WI38 (cell line): ENCODE measurements around the gene GNA14.

ENCODE experiments used
- H3K4me3 ChIP-seq: 2 replicates; pipeline ENCODE4 v1.5.1; 2011; ENCODE audit warnings: low read depth, mild to moderate bottlenecking, control low read depth, low read length
- CTCF ChIP-seq: IDR thresholded peaks from 2 replicates; pipeline ENCODE4 v1.5.1; 2012; ENCODE audit warnings: low read depth, mild to moderate bottlenecking, control low read depth, low read length

GNA14 gene

GRCh38 chr9:77677957-77678535, 29.9 kb upstream of the GNA14 start:
- no peak overlapping the region for H3K4me3 ChIP-seq
- no peak for TF ChIP-seq CTCF

GRCh38 chr9:77677397-77677796, 29.3 kb upstream of the GNA14 start:
- no peak for TF ChIP-seq CTCF
- H3K4me3 ChIP-seq = no peak overlapping the region

- no peak overlapping the region for H3K4me3 ChIP-seq
- TF ChIP-seq CTCF = no peak
Observed at GRCh38 chr9:77673941-77674791, 26.0 kb upstream of the GNA14 start.

- H3K4me3 ChIP-seq = no peak overlapping the region
- no peak for TF ChIP-seq CTCF
Observed at GRCh38 chr9:77672183-77672582, 24.1 kb upstream of the GNA14 start.

- TF ChIP-seq CTCF = no peak
- no peak overlapping the region for H3K4me3 ChIP-seq
Observed at GRCh38 chr9:77667151-77667550, 19.0 kb upstream of the GNA14 start.

GRCh38 chr9:77663754-77664153, 15.6 kb upstream of the GNA14 start:
- no peak overlapping the region for H3K4me3 ChIP-seq
- TF ChIP-seq CTCF = no peak

- TF ChIP-seq CTCF = no peak
- no peak overlapping the region for H3K4me3 ChIP-seq
Observed at GRCh38 chr9:77661566-77662085, 13.5 kb upstream of the GNA14 start.
